BJ (cell line): ENCODE data around the gene NR1H4. TPM values are rescaled to one million over a fixed set of nuclear protein-coding genes. Genes with fewer than 3 reads are reported as not detected.

ENCODE experiments used
- CTCF ChIA-PET: fragments of 350-600 bp; formaldehyde crosslinking; extraction: SDS; loops from one replicate; lab custom pipeline; 2021; ENCODE audit warnings: antibody characterized with exemption, inconsistent platforms; lab: Yijun Ruan, JAX
- POLR2A ChIA-PET: fragments of 300-600 bp; sonication (Branson Sonifier 250); formaldehyde crosslinking; extraction: SDS; loops from one replicate; lab custom pipeline; 2021; ENCODE audit warnings: antibody characterized with exemption; lab: Charles Lee
- DNase-seq: peaks from one replicate; pipeline ENCODE4 v3.0.0-alpha.2; 2011; ENCODE audit warnings: low read depth
- H3K27me3 ChIP-seq: 2 replicates; pipeline ENCODE4 v1.6.0; 2011; ENCODE audit warnings: low read length; ENCODE audit not compliant: control insufficient read depth, insufficient read depth
- H3K36me3 ChIP-seq: 2 replicates; pipeline ENCODE4 v1.5.1; 2011; ENCODE audit warnings: low read length; ENCODE audit not compliant: control insufficient read depth, insufficient read depth
- H3K4me3 ChIP-seq: 2 replicates; pipeline ENCODE4 v1.5.1; 2011; ENCODE audit warnings: low read depth, mild to moderate bottlenecking, control low read depth, low read length
- polyA plus RNA-seq: library from polyadenylated mRNA; depleted of rRNA; stranded (reverse); fragments of >200 nt; gene quantifications from 2 replicates; pipeline ENCODE4 v1.2.3, GENCODE V29; 2011
- TF ChIP-seq, protein P1 (sequence below): IDR thresholded peaks from 2 replicates; pipeline ENCODE4 v1.5.1; 2011; ENCODE audit warnings: low read depth, mild to moderate bottlenecking, control low read depth, inconsistent platforms, low read length, moderate library complexity; ENCODE audit not compliant: insufficient read depth

NR1H4 gene
- polyA plus RNA-seq, 1 experiment = not detected

DNA sequence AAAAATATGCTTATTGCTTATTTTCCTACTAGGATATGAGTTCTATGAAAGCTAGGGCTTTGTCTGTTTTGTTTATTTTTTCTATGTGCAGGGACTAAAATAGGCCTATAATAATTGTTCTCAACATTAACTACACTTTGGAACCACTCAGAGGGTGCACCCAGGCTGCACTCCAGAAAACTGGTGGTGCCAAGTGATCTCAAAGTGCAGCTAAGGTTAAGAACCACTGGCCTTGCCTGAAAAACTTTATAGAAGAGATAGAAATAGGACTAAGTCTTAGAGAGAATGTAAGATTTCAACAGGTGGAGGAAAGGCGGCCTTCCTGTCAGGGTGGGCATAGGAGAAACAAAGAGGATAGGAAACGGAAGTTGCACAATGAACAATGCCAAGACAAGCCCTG is 37.7 kb upstream of the NR1H4 start:
- TF ChIP-seq, protein P1, sequence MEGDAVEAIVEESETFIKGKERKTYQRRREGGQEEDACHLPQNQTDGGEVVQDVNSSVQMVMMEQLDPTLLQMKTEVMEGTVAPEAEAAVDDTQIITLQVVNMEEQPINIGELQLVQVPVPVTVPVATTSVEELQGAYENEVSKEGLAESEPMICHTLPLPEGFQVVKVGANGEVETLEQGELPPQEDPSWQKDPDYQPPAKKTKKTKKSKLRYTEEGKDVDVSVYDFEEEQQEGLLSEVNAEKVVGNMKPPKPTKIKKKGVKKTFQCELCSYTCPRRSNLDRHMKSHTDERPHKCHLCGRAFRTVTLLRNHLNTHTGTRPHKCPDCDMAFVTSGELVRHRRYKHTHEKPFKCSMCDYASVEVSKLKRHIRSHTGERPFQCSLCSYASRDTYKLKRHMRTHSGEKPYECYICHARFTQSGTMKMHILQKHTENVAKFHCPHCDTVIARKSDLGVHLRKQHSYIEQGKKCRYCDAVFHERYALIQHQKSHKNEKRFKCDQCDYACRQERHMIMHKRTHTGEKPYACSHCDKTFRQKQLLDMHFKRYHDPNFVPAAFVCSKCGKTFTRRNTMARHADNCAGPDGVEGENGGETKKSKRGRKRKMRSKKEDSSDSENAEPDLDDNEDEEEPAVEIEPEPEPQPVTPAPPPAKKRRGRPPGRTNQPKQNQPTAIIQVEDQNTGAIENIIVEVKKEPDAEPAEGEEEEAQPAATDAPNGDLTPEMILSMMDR = no peak
- POLR2A ChIA-PET = no interaction called here
- Histone ChIP-seq H3K36me3 (no peaks in the 10 kb centered on the region), H3K27me3 (no peaks in the 10 kb centered on the region), H3K4me3 (no peak overlapping the region)
- no peak for DNase-seq
- CTCF ChIA-PET = no interaction called here

DNA sequence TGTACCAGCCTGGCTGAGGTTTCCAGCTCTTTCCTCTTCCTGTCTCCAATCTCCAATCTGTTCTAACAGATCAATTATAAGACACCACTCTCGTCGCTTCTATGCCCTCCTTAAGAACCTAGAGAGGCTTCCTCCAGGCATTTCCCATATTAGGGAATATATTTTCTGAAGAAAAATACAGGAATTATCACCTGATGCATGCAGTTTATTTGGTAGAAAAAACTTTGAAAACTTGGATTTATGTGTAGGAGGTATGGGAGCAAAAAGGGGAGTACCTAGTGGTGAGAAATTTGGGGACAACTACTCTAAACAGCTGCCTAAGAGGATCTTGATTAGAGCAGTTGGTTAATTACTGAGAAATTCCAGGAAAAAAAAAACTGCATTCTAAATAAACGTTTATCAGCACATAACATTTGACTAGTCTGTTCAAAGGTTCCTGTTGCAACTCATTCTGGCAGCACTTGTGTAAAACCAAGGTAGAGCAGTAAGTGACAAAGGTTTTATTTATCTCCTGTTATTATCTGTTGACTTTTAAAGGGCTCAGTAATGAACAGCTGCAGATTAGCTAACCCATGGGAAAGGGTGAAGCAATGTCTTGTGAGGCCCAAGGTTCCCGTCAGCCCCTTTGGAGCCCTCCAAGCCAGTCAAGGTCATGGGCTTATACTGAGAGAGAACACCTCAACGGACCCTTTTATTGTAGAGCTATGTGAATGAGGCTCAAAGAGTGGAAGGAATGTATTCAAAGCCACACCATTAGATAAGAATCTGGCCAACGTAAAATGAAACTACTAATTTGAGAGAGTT is 36.4 kb upstream of the NR1H4 start:
- ChIA-PET CTCF (interaction anchor here (0.6 to 1.1 kb wide), 2 partner anchors 25 to 47 kb away, joined by 3 to 4 read pairs; no protein-coding TSS in a partner anchor), POLR2A (no interaction called here)
- H3K36me3 ChIP-seq = no peaks in the 10 kb centered on the region
- TF ChIP-seq, protein P1 = no peak
- no peak overlapping the region for H3K4me3 ChIP-seq
- H3K27me3 ChIP-seq = no peaks in the 10 kb centered on the region
- no peak for DNase-seq

DNA sequence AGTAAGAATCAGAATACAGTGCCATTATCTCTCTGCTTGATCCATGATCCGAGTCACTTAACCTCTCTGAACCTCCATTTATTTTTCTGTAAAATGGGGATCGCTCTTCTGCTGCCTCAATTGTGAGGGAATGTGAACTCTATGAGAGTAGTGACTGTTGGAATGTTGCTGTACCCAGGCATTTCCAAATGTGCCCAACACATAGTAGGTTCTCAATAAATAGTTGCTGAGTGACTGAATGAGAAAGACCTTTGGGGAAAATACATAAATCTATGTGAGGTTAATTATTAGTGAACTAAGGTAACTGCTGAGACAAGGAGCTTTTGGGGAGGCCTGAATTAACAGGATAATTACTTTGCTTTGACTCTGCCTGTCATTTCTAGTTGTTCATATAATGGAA is 33.9 kb upstream of the NR1H4 start:
- Histone ChIP-seq H3K27me3 (no peaks in the 10 kb centered on the region), H3K4me3 (no peak overlapping the region), H3K36me3 (no peaks in the 10 kb centered on the region)
- POLR2A ChIA-PET = no interaction called here
- CTCF ChIA-PET = interaction anchor here (0.6 kb wide), 1 partner anchor 1223 kb away, joined by 4 read pairs; no protein-coding TSS in a partner anchor
- TF ChIP-seq, protein P1 = no peak
- no peak for DNase-seq

DNA sequence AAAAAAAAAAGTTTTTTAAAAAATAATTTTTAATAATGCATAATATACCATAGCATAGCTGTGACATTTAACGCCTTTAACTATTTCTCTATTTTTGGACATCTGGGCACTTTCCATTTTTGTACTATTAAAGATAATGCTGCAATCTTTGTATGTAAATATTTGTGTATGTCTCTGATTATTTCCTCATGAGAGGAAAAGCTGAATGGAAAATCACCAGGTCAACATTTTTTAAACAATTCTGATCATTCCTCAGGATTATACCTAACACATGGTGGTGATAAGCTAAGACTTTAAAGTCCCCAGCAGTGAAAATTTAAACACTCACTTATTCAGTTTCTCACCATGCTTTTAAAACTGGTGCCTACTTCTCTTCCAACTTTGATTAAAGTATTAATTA is 31.3 kb upstream of the NR1H4 start:
- H3K36me3 ChIP-seq = no peaks in the 10 kb centered on the region
- ChIA-PET CTCF (interaction anchor here (0.6 kb wide), 1 partner anchor 111 kb away, joined by 3 read pairs; no protein-coding TSS in a partner anchor), POLR2A (no interaction called here)
- H3K27me3 ChIP-seq = no peaks in the 10 kb centered on the region
- H3K4me3 ChIP-seq = no peak overlapping the region
- DNase-seq = no peak
- TF ChIP-seq, protein P1 = no peak

DNA sequence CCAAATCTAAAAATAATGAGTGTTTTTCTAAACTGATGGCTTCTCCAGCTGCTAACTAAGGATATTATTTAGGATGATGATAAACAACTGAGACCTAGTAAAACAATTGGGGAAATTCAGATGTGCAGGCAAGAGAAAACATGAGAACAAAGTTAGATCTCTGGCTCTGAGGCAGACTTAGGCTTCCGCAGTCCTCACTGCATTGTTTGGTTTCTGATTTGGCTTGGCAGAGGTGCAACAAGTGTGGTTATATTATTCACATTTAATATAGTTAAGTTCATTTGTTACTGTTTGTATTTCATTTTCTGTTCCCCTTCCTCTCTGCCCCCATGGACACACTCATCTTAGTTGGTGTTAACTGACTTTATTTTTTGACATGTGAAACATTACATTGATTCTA is 30.2 kb upstream of the NR1H4 start:
- no peaks in the 10 kb centered on the region for H3K36me3 ChIP-seq
- no peak for DNase-seq
- CTCF ChIA-PET = no interaction called here
- POLR2A ChIA-PET = no interaction called here
- TF ChIP-seq, protein P1 = no peak
- no peaks in the 10 kb centered on the region for H3K27me3 ChIP-seq
- no peak overlapping the region for H3K4me3 ChIP-seq
